ENCODE results near the gene NHSL1.
A peak's percentile ranks its signal among the peaks of the same experiment; 100 is the strongest.

Gene NHSL1

GRCh38 chr6:138523347-138524210, 24.3 kb upstream of the NHSL1 start:
- no peak for FAIRE-seq
- DNase-seq (ENCODE audit: insufficient read length, low spot score), result no peak

GRCh38 chr6:138522611-138523010, 23.3 kb upstream of the NHSL1 start:
- no peak for FAIRE-seq
- DNase-seq (ENCODE audit: insufficient read length, low spot score), result no peak

- FAIRE-seq, result no peak
Observed at GRCh38 chr6:138521790-138522189, 22.5 kb upstream of the NHSL1 start.

GRCh38 chr6:138520463-138520862, 21.2 kb upstream of the NHSL1 start:
- peak; percentile 30 for DNase-seq (ENCODE audit: insufficient read length, low spot score)
- no peak for FAIRE-seq

More at GRCh38 chr6:138521790-138522189, 22.5 kb upstream of the NHSL1 start:
- no peak for DNase-seq (ENCODE audit: insufficient read length, low spot score)

GRCh38 chr6:138518054-138518453, 18.8 kb upstream of the NHSL1 start:
- no peak for DNase-seq (ENCODE audit: insufficient read length, low spot score)
- FAIRE-seq, result no peak

GRCh38 chr6:138517635-138518034, 18.3 kb upstream of the NHSL1 start:
- FAIRE-seq (peak; percentile 33), DNase-seq (ENCODE audit: insufficient read length, low spot score) (peak; percentile 48)

- no peak for DNase-seq (ENCODE audit: insufficient read length, low spot score)
- no peak for FAIRE-seq
Observed at GRCh38 chr6:138515657-138516248, 16.5 kb upstream of the NHSL1 start.

- DNase-seq (ENCODE audit: insufficient read length, low spot score) (no peak), FAIRE-seq (no peak)
Observed at GRCh38 chr6:138514860-138515540, 15.7 kb upstream of the NHSL1 start.

GRCh38 chr6:138512609-138513008, 13.3 kb upstream of the NHSL1 start:
- FAIRE-seq (no peak), DNase-seq (ENCODE audit: insufficient read length, low spot score) (no peak)

- DNase-seq (ENCODE audit: insufficient read length, low spot score) (no peak), FAIRE-seq (no peak)
Observed at GRCh38 chr6:138510093-138510492, 10.8 kb upstream of the NHSL1 start.

GRCh38 chr6:138509371-138509770, 10.1 kb upstream of the NHSL1 start:
- peak; percentile 17 for DNase-seq (ENCODE audit: insufficient read length, low spot score)
- peak; percentile 57 for FAIRE-seq

- no peak for FAIRE-seq
- DNase-seq (ENCODE audit: insufficient read length, low spot score), result no peak
Observed at GRCh38 chr6:138508676-138508988, 9.3 kb upstream of the NHSL1 start.

- DNase-seq (ENCODE audit: insufficient read length, low spot score), result no peak
- no peak for FAIRE-seq
Observed at GRCh38 chr6:138507977-138508675, 8.8 kb upstream of the NHSL1 start.

GRCh38 chr6:138504764-138505689, 5.7 kb upstream of the NHSL1 start:
- FAIRE-seq, result no peak
- no peak for DNase-seq (ENCODE audit: insufficient read length, low spot score)

GRCh38 chr6:138503881-138504680, 4.8 kb upstream of the NHSL1 start:
- no peak for DNase-seq (ENCODE audit: insufficient read length, low spot score)
- FAIRE-seq, result no peak

GRCh38 chr6:138502546-138502945, 3.3 kb upstream of the NHSL1 start:
- no peak for FAIRE-seq

GRCh38 chr6:138500867-138501446, 1.7 kb upstream of the NHSL1 start:
- DNase-seq (ENCODE audit: insufficient read length, low spot score) (no peak), FAIRE-seq (no peak)

More at GRCh38 chr6:138502546-138502945, 3.3 kb upstream of the NHSL1 start:
- no peak for DNase-seq (ENCODE audit: insufficient read length, low spot score)

GRCh38 chr6:138500045-138500665, 861 bp upstream of the NHSL1 start:
- no peak for DNase-seq (ENCODE audit: insufficient read length, low spot score)
- no peak for FAIRE-seq
